GM19438 (cell line): ENCODE data around the gene UCN.
"Not testable (repeated sequence)": the region's sequence is repeated elsewhere in the genome, so short reads cannot be mapped to it uniquely, and the experiment has no call there.

Experiments
- ATAC-seq: cut with Tn5 transposase; IDR thresholded peaks from one replicate; pipeline ENCODE4 v1.9.1; 2021; ENCODE audit warnings: low read depth; ENCODE audit not compliant: unreplicated experiment

UCN gene

GRCh38 chr2:27288610-27289009 is 19.6 kb downstream of the UCN start:
- ATAC-seq: no peak

GRCh38 chr2:27285481-27285880 is 22.8 kb downstream of the UCN start:
- no peak for ATAC-seq

- no peak for ATAC-seq
Measured at GRCh38 chr2:27284996-27285395, 23.2 kb downstream of the UCN start.

GRCh38 chr2:27282892-27283291 is 25.4 kb downstream of the UCN start:
- ATAC-seq: no peak

- ATAC-seq: no peak
Measured at GRCh38 chr2:27281855-27282559, 26.2 kb downstream of the UCN start, which contains the start of gene TRIM54. TRIM54 (plus strand) TSS chr2:27282429; CDS start chr2:27282732, 303 bp downstream.

- ATAC-seq: no peak
Measured at GRCh38 chr2:27281442-27281841, 26.8 kb downstream of the UCN start.

GRCh38 chr2:27280826-27281225 is 27.4 kb downstream of the UCN start:
- no peak for ATAC-seq

GRCh38 chr2:27278010-27278409 is 30.2 kb downstream of the UCN start:
- ATAC-seq: no peak

GRCh38 chr2:27275211-27276150 is 32.8 kb downstream of the UCN start, which contains the start of gene DNAJC5G:
DNAJC5G (plus strand) TSS chr2:27275433; CDS start chr2:27276729, 1,296 bp downstream.
- ATAC-seq: no peak

GRCh38 chr2:27272537-27273522 is 35.4 kb downstream of the UCN start:
- not testable (repeated sequence) for ATAC-seq

- ATAC-seq: no peak
Measured at GRCh38 chr2:27271631-27272340, 36.5 kb downstream of the UCN start.

GRCh38 chr2:27270670-27271069 is 37.6 kb downstream of the UCN start:
- ATAC-seq: no peak

GRCh38 chr2:27270131-27270530 is 38.1 kb downstream of the UCN start:
- no peak for ATAC-seq

- not testable (repeated sequence) for ATAC-seq
Measured at GRCh38 chr2:27268296-27268695, 39.9 kb downstream of the UCN start.

- ATAC-seq: no peak
Measured at GRCh38 chr2:27265536-27265870, 42.7 kb downstream of the UCN start.

GRCh38 chr2:27264753-27265535 is 43.3 kb downstream of the UCN start:
- ATAC-seq: no peak

GRCh38 chr2:27264253-27264752 is 43.9 kb downstream of the UCN start:
- no peak for ATAC-seq

GRCh38 chr2:27263287-27264252 is 44.7 kb downstream of the UCN start:
- no peak for ATAC-seq
